Stimulated activated CD4-positive, alpha-beta T cell treated with anti-CD3 and anti-CD28 coated beads, TNF-alpha, amount 100 ng/mL, for 1 hour (primary cell): Measurements from ENCODE around the gene OR10K1.
A peak's percentile ranks its signal among the peaks of the same experiment; 100 is the strongest.
"Not testable (repeated sequence)": the region's sequence is repeated elsewhere in the genome, so short reads cannot be mapped to it uniquely, and the experiment has no call there.

Experiments used
- DNase-seq, 3 donors: peaks; one replicate each; pipeline ENCODE4 v3.0.0-alpha.2; 2020; ENCODE audit warnings: low read depth in 3 of 3, low spot score in 1 of 3

The OR10K1 gene

GRCh38 chr1:158461534-158461933 is at the start of gene OR10K1:
TSS of gene OR10K1 (plus strand) at chr1:158461834. CDS start at chr1:158465562, 3,728 bp downstream.
- DNase-seq: no peak

- DNase-seq: no peak
These were observed 46.8 kb upstream of the OR10K1 start for GRCh38 chr1:158414651-158415345.

- DNase-seq: no peak
These were observed 44.0 kb upstream of the OR10K1 start for GRCh38 chr1:158417586-158417985.

- no peak for DNase-seq
These were observed 39.4 kb upstream of the OR10K1 start for GRCh38 chr1:158422212-158422611.

- DNase-seq: no peak
These were observed 36.6 kb upstream of the OR10K1 start for GRCh38 chr1:158425027-158425426.

GRCh38 chr1:158426137-158426536 is 35.5 kb upstream of the OR10K1 start, which contains the start of gene OR10K2:
TSS of gene OR10K2 (minus strand) at chr1:158426237. CDS start at chr1:158420866, 5,371 bp downstream.
- no peak for DNase-seq

GRCh38 chr1:158430163-158430562 is 31.5 kb upstream of the OR10K1 start:
- DNase-seq: not testable (repeated sequence)

- DNase-seq: no peak
These were observed 26.9 kb upstream of the OR10K1 start for GRCh38 chr1:158434741-158435140.

- DNase-seq: no peak
These were observed 16.3 kb upstream of the OR10K1 start for GRCh38 chr1:158445376-158445775.

- DNase-seq: no peak
These were observed 7.1 kb upstream of the OR10K1 start for GRCh38 chr1:158454537-158454936.

GRCh38 chr1:158457246-158457645 is 4.4 kb upstream of the OR10K1 start:
- no peak for DNase-seq

- no peak for DNase-seq
These were observed 3.4 kb upstream of the OR10K1 start for GRCh38 chr1:158458263-158458662.

GRCh38 chr1:158471920-158472319 is 10.3 kb downstream of the OR10K1 start, which contains the start of gene OR10R2:
TSS of gene OR10R2 (plus strand) at chr1:158472220. CDS start at chr1:158472326, 106 bp downstream.
- no peak for DNase-seq

- no peak for DNase-seq
These were observed 23.8 kb downstream of the OR10K1 start for GRCh38 chr1:158485455-158485854.

GRCh38 chr1:158491316-158491715 is 29.7 kb downstream of the OR10K1 start:
- no peak for DNase-seq

GRCh38 chr1:158493054-158493453 is 31.4 kb downstream of the OR10K1 start:
- no peak for DNase-seq

- no peak for DNase-seq
These were observed 33.2 kb downstream of the OR10K1 start for GRCh38 chr1:158494796-158495195.

- DNase-seq: no peak
These were observed 34.7 kb downstream of the OR10K1 start for GRCh38 chr1:158496374-158496773.

- DNase-seq: peak in 1 of 3 donors; percentile 19
These were observed 44.8 kb downstream of the OR10K1 start for GRCh38 chr1:158506369-158506987.

- DNase-seq: no peak
These were observed 45.9 kb downstream of the OR10K1 start for GRCh38 chr1:158507511-158507910.

- DNase-seq: no peak
These were observed 48.0 kb downstream of the OR10K1 start for GRCh38 chr1:158509471-158510156.

GRCh38 chr1:158516966-158517365 is 55.3 kb downstream of the OR10K1 start:
- DNase-seq: no peak
